Stimulated activated CD8-positive, alpha-beta memory T cell treated with anti-CD3 and anti-CD28 coated beads, Interleukin-7, amount 100 ng/mL, for 1 hour (primary cell): Measurements from ENCODE around the gene NOC4L.
"Not testable (repeated sequence)": the region's sequence is repeated elsewhere in the genome, so short reads cannot be mapped to it uniquely, and the experiment has no call there.

ENCODE experiments used
- DNase-seq, 2 donors: peaks; one replicate each; pipeline ENCODE4 v3.0.0-alpha.2; 2020; ENCODE audit warnings: low read depth in 2 of 2

The NOC4L gene

DNA sequence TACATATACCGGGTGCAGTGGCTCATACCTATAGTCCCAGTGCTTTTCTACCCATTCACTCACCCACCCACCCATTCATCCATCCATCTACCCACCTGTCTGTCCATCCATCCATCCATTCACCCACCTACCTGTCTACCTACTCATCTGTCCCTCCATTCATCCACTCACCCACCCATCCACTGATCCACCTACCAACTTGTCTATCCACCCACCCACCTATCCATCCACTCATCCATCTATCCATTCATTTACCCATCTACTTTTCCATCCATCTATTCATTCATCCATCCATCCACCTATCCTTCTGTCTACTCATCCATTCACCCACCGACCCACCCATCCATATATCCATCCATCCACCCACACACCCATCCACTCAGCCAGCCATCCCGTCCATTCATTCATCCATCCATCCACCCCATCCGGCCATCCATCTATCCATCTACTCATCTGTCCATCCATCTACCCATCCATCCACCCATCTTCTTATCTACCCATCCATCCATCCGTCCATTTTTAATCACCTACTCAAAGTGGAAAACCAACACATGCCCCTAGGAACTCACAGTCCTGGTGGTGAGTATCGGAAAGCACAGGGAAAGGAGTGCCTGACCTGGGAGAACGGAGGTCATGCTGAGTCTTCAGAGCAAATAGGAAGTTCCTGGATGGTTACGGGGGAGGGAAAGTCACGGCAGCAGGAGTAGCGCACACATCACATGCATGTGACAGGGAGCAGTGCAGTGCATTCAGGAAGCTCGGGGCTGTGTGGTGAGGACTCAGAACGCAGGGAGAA lies 20.1 kb upstream of the NOC4L start:
- no peak for DNase-seq

DNA sequence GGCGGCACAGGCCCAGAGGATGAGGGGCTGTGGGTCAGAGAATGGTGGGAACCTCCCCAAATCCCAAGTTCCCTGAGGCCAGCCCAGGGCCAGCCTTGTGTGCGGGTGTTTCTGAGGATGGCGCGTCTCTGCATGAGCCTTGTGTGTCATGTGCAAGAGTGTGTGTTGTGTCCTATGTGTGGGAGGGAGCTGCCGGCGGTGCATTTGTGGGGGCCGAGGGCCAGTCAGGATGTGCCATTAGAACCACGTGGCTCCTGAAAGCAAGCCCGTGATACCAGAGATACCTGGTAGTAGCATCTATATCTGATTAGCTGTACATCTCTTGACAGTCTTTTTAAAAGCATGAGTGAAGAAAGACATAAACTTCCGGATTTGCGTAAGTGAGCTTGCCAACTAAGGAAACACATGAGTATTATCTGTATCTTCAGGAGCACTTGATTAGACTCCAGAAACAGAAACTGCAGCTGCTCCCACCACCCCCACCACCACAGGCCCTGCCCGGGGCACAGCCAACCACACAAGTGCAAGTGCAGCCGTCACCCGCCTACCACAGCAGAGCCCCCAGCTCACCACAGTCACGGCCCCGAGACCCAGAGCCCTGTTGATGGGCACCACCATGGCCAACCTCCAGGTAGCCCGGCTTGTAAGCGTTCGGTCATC lies 19.4 kb upstream of the NOC4L start:
- no peak for DNase-seq

- DNase-seq, result no peak
These were observed 18.5 kb upstream of the NOC4L start for GRCh38 chr12:132125736-132126135.

DNA sequence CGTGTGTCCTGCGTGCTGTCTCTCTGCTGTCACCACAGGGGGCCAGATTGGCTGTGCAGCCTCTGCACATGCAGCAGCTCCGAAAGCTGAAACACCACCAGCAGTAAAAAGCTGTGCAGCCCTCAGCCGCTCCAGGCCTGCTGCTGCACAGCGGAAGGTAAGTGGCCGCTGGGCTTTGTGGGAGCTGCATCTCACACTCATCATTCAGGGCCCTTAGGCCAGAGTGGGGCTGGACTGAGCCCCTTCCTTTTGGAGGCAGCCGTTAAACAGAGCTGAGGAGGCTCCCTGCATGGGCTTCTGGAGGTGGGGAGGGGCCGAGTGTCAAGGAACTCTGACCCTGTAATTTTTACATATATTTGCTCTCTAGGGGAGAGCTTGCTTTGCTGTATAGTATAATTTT lies 17.2 kb upstream of the NOC4L start:
- DNase-seq, result no peak

DNA sequence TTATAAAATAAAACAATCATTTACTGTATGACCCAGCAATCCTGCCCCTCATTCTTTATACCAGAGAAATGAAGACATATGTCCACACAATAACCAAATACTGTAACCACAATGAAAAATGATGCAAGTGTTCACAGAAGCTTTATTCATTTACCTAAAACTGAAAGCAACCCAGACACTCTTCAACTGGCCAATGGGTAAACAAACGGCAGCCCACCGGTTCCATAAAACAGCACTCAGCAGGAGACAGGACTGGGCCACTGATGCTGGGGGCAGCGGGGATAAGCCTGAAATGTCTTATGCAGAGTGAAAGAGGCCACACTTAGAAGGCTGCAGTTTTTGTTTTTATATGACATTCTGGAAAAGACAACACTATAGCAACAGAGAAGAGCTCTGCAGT lies 15.2 kb upstream of the NOC4L start:
- DNase-seq, result no peak

DNA sequence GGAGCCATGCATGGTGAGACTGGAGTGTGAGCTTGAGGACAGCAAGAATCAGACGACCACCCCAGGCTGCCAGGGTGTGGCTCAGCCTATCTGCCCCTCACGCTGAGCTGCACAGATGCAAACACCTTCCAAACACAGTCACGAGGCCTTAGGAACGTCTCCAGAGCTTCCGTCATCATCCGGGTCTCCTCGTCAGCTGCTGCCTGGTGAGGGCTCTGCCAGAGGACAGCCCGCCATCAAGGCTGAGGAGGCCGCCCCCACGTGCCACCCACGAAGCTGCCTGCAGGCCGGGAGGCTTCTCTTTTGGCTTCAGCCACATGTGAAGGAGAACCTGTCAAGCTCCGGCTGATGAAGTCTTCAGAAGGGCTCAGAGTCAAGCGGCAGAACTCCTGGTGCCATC lies 13.6 kb upstream of the NOC4L start:
- DNase-seq, result no peak

- DNase-seq, result no peak
These were observed 13.0 kb upstream of the NOC4L start for GRCh38 chr12:132131229-132131628.

GRCh38 chr12:132131952-132132351 lies 12.3 kb upstream of the NOC4L start:
- DNase-seq, result no peak

DNA sequence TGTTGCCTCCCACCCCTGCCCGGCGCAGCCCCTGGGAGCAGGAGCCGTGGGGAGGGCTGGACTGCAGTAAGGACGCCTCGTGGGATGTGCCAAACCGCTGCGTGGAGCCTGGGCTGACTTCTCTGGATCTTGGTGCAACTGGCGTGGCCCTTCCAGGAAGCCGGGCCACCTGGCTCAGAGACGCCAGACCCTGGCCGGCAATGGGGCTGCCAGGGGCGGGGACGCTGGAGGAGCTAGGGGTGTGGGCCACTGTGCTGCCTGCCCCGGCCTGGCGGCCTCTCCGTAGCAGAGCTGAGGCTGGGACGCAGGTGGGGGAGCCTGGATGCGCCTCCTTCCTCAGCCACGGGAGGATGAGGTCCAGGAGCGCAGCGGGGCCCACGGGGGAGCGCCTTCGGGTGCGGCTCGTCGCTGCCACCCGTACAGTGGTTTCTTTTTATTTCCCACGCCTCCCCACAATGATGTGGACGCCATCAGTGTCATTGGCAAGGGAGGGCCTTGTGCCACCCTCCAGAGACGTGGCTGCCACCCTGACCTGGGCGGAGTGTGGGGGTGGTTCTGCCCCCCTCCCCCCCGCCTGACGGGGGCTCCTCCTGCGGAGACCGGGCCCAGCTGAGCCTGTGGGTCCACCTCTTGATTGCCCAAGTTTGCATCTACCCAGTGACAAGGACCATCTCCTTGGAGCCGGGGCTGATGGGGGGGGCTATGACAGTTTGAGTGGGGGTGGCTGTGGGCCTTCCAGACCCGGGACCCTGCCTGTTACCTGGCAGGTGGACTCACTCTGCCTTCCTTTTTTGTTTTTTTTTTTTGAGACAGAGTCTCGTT lies 11.4 kb upstream of the NOC4L start:
- no peak for DNase-seq

DNA sequence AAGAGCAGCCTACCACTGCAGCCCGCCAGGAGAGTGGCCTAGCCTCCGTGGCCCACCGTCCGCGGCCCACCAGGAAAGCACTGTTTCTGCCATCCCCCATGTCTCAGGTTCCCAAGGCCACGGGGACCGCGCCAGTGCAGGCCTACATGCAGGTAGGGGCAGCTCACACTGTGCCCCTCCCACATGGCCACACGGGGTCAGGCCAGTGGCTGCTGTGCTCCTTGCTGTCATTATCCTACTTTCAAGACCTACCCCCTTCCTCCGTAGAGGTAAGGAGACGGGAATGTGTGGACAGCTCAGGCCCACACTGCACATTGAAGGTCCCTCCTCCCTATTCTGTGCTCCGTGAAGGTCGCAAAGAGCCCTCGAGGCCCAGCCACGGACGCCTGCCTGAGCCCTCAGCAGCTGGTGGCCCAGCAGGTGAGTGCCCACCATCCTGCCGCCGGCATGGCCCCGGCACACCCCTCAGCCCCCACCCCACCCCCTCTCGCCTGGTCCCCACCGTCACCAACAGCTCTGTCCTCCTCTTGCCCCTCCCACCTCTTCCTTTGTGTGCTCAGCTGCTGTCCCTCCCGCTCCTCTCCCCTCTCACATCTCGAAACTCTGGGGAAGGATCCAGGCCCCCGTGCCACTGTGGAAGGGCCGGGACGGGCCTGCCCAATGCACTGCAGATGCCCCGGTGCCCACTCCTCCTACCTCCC lies 10.2 kb upstream of the NOC4L start:
- no peak for DNase-seq

GRCh38 chr12:132134653-132135183 lies 9.5 kb upstream of the NOC4L start:
- DNase-seq, result not testable (repeated sequence)

DNA sequence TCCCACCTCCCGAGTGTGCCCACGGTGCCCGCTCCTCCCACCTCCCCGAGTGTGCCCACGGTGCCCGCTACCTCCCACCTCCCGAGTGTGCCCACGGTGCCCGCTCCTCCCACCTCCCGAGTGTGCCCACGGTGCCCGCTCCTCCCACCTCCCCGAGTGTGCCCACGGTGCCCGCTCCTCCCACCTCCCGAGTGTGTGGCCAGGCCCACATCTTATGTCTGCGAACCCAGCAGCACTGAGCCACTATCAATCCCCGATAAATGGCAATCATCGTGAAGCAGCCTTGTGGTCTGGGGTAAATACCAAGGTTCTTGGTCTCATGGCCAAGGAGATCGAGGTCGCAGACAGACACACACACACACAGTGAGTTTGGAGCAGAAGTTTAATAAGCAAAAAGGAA lies 8.0 kb upstream of the NOC4L start:
- DNase-seq, result not testable (repeated sequence)

DNA sequence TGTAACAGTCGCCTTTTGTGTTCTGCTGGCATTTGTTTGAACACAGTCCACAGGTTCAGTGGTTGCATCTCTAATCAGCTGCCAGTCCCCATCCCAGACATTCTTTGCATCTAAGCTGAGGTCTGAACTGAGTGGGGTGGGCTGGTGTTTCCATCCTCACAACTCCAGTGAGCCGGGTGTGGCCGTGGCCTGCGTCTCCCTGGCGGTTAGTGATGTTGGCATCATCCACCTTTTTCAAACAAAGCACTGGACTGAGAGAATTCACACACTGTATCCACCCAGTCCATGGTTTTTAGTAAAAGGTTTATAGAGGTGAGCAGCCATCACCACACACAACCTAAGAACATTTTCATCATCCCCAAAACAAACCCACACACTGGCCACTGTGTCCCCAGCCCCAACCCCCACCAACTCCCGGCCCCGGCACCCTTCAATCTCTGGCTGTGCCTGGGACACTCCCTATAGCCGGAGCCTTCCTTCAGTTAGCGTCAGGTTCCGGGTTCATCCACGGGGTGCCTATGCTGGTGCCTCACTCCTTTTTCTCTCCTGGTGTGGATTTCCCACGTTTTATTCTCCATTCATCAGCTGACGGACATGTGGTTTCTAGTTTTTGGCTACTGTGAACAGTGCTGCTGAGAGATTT lies 6.7 kb upstream of the NOC4L start:
- no peak for DNase-seq

DNA sequence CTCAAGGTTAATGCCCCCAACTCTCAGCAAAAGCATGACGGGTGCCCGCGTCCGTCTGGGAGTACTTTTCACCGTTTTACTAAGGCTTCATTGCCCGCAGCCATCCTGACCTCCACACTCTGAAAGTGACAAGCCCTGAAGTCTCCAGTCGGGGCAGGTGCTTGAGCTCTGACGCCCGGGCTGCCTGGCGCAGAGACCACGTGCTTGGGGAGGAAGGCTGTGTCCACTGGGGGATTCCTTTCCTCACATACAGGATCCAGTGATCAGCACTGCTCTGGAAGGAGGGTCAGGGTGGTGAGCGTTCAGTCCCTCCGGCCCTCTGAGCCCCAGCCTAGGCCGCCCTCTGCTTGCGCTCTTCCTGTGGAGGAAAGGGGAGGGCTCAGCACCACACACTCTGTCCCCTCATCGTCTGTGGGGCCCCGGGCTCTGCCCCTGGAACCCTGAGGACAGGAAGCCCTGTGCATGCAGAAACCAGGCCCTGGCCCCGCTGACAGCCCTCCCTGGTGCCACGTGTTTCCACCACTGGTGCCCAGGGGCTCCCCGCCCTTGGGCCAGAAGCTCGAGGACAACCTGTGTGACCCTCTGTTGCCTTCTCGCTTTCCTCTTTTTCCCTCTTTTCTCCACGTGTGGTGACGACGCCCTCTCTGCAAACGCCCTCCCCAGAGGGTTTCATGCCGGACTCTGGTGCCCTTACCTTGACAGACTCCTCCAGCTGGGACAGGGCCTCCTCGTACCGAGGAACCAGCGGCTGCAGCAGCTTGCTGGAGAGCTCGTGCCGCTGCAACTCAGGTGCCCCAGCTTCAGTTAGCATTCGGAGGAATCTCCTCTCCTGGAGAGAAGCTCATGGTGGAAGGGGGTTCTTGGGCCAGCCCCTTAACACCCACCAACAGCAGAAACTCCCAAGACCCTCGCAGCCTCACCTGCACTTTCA lies 5.1 kb upstream of the NOC4L start:
- DNase-seq, result no peak

DNA sequence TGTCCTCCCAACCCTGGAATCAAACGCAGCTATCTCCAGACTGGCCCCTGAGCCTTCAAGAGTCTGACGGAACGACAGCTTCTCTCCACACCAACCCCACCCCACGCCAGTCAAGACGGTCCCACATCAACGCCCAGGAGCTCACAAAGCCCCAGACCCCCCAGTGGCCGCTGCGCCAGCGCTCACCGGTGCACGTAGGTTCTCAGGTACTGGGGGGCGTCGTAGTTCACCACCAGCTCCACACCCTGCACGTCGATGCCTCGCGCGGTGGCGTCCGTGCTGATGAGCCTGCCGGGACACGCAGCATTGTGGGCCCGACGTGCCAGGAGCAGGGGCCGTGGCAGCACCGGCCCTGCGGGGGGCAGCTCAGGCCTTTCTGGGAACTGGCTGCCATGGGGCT lies 4.3 kb upstream of the NOC4L start:
- no peak for DNase-seq

DNA sequence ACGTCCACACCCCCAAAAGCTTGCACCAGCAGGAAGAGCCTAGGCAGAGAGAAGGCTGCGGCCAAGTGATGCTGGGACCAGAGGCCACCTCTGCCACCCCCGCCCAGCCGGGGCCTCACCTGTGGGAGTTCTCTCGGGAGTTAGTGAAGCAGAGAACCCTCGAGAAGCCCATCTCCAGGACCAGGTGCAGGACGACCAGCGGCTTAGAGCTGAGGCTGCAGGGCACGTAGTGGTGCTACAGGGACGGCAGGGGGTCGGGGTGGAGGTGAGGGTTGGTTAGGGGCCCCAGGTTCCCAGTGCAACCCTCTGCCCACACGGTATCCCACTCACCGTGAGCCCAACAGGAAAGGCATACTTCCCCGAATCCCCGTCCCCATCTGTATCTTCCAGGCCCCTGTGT lies 3.8 kb upstream of the NOC4L start:
- DNase-seq, result no peak

DNA sequence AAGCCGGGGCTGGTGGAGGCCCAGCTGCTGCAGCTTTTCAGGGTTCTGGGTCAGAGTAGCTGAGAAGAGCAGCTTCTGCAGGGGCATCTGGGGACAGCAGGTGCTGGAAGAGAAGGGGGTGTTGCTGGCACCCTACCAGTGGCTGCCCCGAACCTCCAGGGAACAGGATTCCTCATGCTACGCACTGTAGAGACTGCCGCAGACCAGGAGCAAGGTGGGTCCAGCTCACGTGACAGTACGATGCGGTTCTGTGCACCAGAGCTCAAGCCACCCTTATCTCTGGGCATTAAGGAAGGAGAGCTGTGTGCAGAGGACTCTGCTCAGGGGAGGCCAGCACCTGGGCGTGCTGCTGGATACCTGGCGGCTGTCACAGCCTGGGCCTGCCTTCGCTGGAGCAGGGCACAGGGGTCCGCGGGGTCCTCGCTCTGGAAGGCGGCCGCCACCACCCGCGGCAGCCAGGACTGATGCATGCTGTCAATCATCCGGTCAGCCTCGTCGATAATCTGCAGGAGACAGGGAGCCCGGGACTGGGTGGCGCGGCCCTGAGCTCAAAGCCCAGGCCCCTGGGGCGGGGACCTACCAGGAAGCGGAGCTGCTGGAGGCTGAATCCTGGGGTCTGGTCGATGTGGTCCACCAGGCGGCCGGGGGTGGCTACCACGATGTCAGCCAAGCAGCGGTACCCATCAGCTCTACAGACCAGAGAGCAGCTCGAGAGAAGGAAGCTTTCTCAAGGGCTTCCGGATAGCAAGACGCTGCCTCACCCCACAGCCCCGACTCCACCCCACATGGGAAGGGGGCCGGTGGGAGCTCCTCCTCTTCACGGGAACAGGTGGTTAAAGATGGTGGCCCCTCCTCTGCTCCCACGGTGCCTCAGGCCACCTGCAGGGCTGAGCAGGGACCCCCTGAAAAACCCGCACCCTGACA lies 3.1 kb upstream of the NOC4L start:
- no peak for DNase-seq

GRCh38 chr12:132141976-132142678 lies 2.1 kb upstream of the NOC4L start:
- DNase-seq, result no peak
